Measurements from ENCODE around the gene PRCC.

The PRCC gene, protein sequence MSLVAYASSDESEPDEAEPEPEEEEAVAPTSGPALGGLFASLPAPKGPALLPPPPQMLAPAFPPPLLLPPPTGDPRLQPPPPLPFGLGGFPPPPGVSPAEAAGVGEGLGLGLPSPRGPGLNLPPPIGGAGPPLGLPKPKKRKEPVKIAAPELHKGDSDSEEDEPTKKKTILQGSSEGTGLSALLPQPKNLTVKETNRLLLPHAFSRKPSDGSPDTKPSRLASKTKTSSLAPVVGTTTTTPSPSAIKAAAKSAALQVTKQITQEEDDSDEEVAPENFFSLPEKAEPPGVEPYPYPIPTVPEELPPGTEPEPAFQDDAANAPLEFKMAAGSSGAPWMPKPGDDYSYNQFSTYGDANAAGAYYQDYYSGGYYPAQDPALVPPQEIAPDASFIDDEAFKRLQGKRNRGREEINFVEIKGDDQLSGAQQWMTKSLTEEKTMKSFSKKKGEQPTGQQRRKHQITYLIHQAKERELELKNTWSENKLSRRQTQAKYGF

DNA sequence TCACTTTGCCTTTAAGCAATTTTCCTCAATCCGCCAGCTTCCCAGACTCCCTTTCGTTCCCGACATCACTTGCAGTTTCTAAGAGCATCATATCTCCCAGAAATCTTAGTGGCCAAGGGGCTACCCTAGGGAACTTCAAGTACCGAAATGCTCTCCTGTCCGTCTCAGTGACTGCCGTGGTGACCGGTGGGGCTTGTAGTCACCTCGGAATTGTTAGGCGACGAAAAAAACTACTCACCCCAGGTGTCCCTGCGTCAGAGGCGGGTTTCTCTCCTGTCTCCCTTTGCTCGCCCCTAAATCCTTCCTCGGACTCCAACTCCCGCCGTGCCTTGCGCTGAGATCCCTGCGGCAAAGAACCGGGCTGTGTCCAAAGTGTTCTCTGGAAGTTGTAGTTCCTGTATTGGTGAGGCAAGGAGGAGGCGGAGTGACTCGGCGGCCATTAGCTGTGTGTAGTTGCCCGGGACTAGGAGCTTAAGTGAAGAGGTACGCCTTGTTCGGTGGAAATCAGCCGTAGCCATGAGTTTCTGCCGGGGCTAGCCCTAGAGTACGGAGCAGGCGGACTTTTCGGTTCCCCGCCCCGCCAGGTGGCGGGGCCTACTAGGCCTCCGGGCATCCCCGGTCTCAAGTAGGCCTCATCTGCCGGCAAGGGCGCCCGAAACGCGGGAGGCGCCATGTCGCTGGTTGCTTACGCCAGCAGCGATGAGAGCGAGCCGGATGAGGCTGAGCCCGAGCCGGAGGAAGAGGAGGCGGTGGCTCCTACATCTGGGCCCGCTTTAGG is at the start of gene PRCC:
Gene PRCC, plus strand, starts transcription at position 435 of the 778 bp plus-strand sequence. Its CDS starts 237 bp downstream, at position 672.
- Mint-ChIP-seq H3K9me3 (no peaks in the 10 kb centered on the region), H3K27ac (peak within 1 kb of the TSS in 2 of 3 experiments; percentile 83 to 90), H3K4me1 (peaks cover 35% of the 10 kb centered on the region), H3K36me3 (ENCODE audit: low read depth) (peaks cover 16% of the 10 kb centered on the region), H3K4me3 (no peak within 1 kb of the TSS), H3K27me3 (ENCODE audit: low read depth) (no peaks in the 10 kb centered on the region)
- TF ChIP-seq, protein P1, sequence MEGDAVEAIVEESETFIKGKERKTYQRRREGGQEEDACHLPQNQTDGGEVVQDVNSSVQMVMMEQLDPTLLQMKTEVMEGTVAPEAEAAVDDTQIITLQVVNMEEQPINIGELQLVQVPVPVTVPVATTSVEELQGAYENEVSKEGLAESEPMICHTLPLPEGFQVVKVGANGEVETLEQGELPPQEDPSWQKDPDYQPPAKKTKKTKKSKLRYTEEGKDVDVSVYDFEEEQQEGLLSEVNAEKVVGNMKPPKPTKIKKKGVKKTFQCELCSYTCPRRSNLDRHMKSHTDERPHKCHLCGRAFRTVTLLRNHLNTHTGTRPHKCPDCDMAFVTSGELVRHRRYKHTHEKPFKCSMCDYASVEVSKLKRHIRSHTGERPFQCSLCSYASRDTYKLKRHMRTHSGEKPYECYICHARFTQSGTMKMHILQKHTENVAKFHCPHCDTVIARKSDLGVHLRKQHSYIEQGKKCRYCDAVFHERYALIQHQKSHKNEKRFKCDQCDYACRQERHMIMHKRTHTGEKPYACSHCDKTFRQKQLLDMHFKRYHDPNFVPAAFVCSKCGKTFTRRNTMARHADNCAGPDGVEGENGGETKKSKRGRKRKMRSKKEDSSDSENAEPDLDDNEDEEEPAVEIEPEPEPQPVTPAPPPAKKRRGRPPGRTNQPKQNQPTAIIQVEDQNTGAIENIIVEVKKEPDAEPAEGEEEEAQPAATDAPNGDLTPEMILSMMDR (IDR thresholded peaks at IDR 0.05; ENCODE audit: unreplicated experiment in 3 of 3): no peak

DNA sequence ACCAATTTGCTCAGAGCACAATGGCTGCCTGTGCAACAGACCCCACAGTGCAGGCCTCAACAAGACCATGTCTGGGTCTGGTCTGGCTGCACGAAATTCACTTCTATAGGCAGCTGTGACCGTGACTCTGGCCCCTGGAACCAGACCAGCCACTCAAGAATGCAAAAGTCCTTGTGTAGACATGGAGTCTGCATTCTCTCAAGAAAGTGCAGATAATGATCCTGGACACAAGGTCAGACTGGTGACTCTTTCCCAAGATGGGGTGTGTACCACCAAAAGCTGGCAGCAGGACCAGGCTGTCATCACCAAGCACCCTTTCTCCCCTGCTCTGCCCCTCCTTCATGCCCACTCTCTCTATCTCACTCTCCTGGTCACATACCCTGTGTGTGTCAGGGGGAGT is 46.2 kb upstream of the PRCC start:
- H3K36me3 Mint-ChIP-seq (ENCODE audit: low read depth): peaks cover 38% of the 10 kb centered on the region
- H3K27ac Mint-ChIP-seq: no peak overlapping the region
- no peaks in the 10 kb centered on the region for H3K9me3 Mint-ChIP-seq
- H3K4me1 Mint-ChIP-seq: peaks cover 5% of the 10 kb centered on the region
- TF ChIP-seq, protein P1 (IDR thresholded peaks at IDR 0.05; ENCODE audit: unreplicated experiment in 3 of 3): no peak
- no peaks in the 10 kb centered on the region for H3K27me3 Mint-ChIP-seq (ENCODE audit: low read depth)
- H3K4me3 Mint-ChIP-seq: no peak overlapping the region

DNA sequence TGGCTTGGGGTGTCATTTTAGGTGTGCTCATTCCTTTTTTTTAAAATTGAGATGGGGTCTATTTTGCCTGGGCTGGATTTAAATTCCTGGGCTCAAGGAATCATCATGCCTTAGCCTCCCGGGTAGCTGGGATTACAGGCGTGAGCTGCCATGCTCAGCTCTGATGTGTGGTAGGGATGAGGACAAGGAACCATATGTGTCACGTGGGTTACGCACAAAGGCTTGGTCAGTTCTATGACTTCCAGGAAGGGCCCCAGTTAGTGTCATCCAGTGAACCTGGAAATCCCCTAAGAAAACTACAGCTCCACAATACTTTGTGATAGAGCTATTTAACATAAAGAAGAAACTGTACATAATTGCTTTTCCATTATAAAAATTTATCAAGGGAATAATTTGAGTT is 45.8 kb upstream of the PRCC start:
- H3K27ac Mint-ChIP-seq: no peak overlapping the region
- TF ChIP-seq, protein P1 (IDR thresholded peaks at IDR 0.05; ENCODE audit: unreplicated experiment in 3 of 3): no peak
- no peaks in the 10 kb centered on the region for H3K27me3 Mint-ChIP-seq (ENCODE audit: low read depth)
- peaks cover 5% of the 10 kb centered on the region for H3K4me1 Mint-ChIP-seq
- H3K4me3 Mint-ChIP-seq: no peak overlapping the region
- no peaks in the 10 kb centered on the region for H3K9me3 Mint-ChIP-seq
- peaks cover 38% of the 10 kb centered on the region for H3K36me3 Mint-ChIP-seq (ENCODE audit: low read depth)

DNA sequence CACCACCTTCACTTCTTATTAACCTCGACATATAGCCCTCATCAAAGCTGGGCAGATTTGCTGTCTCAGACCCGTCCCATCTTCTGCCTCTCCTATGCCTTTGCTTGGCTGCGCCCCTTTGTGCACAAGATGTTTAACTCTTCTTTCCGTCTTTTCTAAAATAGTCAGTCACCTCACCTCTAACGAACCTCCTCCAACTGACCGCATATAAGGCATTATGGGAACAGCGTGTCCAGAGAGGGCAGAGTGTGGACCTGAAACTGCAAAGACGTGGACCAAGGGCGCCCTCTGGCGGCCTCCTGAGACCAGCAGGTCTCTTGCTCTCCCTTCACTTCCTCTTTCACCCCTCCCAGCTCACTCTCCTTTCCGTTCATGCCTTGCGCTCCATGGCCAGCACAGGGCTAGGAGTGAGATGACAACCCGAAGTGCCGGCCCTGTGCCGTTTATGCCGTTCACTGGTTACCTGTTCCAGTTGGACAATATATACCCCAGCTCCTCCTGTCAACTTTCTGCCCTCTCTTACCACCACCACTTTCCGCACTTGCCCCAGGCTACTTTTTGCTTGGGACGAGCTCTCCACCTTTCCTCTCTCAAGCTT is 41.6 kb upstream of the PRCC start:
- H3K27ac Mint-ChIP-seq: no peak overlapping the region
- no peaks in the 10 kb centered on the region for H3K9me3 Mint-ChIP-seq
- no peaks in the 10 kb centered on the region for H3K27me3 Mint-ChIP-seq (ENCODE audit: low read depth)
- H3K36me3 Mint-ChIP-seq (ENCODE audit: low read depth): peaks cover 24% of the 10 kb centered on the region
- H3K4me1 Mint-ChIP-seq: peaks cover 23% of the 10 kb centered on the region
- H3K4me3 Mint-ChIP-seq: no peak overlapping the region
- TF ChIP-seq, protein P1 (IDR thresholded peaks at IDR 0.05; ENCODE audit: unreplicated experiment in 3 of 3): peak; percentile 89 to 95 (median 92)

DNA sequence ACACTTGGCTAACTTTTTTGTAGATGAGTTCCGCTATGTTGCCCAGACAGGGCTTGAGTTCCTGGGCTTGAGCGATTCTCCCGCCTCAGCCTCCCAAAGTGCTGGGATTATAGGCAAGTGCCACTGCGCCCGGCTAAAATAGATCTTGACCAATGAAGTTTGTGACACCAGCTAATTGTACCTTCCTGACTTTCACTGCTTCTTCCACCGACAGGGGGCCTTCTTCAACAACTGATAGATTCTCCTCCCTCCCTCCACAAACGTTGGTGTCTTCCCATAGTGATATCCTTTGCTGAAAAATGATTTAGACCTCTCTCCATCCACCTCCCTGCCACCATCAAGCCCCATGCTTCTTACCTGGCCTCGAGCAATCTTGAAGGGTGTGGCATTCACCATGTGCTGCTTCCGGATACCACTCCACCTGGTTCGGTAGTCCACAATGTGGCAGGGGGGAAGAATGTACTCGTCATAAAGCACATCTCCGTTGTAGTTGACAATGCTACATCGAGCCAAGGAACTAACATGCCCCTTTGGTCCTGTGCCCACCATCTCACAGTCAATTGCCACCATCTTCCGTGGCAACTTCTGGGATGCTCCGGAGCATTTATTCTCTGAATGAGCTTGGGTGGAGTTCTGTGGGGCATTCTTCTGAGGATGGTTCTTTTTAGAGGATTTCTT is 40.6 kb upstream of the PRCC start:
- TF ChIP-seq, protein P1 (IDR thresholded peaks at IDR 0.05; ENCODE audit: unreplicated experiment in 3 of 3): peak; percentile 38 to 56 (median 51)
- H3K9me3 Mint-ChIP-seq: no peaks in the 10 kb centered on the region
- H3K27me3 Mint-ChIP-seq (ENCODE audit: low read depth): no peaks in the 10 kb centered on the region
- no peak overlapping the region for H3K4me3 Mint-ChIP-seq
- H3K27ac Mint-ChIP-seq: no peak overlapping the region
- H3K4me1 Mint-ChIP-seq: peaks cover 23% of the 10 kb centered on the region
- H3K36me3 Mint-ChIP-seq (ENCODE audit: low read depth): peaks cover 21% of the 10 kb centered on the region

Measured in nephron (organoid).